ENCODE results near the gene SRPK2.
"Not testable (repeated sequence)": the region's sequence is repeated elsewhere in the genome, so short reads cannot be mapped to it uniquely, and the experiment has no call there.

SRPK2 gene

DNA sequence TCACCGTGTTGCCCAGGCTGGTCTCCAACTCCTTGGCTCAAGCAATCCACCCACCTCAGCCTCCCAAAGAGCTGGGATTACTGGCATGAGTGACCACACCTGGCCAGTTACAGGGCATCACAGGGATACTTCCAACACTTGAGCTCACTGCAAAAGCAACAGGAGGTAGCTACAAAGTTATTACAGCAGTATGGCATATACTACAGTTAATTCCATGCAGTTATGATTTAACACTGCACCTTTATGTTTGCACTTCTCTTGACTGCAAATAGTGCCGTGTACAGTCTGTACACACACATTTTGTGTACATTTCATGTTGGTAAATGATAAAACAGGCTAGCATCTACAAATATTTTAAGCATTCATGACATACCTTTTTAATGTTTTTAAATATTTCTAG is 21.3 kb downstream of the SRPK2 start:
- Histone ChIP-seq H3K27me3 (ENCODE audit: control insufficient read depth, insufficient read depth, low read length) (no peaks in the 10 kb centered on the region), H3K9ac (ENCODE audit: low read length) (no peak overlapping the region), H3K4me3 (ENCODE audit: low read length) (no peak overlapping the region), H3K36me3 (ENCODE audit: control insufficient read depth, low read depth, low read length) (no peaks in the 10 kb centered on the region), H3K9me3 (ENCODE audit: control insufficient read depth, low read depth, low read length) (no peaks in the 10 kb centered on the region), H3K27ac (ENCODE audit: low read length) (no peak overlapping the region), H3K4me1 (ENCODE audit: control insufficient read depth, low read depth, low read length) (peaks cover 4% of the 10 kb centered on the region)

DNA sequence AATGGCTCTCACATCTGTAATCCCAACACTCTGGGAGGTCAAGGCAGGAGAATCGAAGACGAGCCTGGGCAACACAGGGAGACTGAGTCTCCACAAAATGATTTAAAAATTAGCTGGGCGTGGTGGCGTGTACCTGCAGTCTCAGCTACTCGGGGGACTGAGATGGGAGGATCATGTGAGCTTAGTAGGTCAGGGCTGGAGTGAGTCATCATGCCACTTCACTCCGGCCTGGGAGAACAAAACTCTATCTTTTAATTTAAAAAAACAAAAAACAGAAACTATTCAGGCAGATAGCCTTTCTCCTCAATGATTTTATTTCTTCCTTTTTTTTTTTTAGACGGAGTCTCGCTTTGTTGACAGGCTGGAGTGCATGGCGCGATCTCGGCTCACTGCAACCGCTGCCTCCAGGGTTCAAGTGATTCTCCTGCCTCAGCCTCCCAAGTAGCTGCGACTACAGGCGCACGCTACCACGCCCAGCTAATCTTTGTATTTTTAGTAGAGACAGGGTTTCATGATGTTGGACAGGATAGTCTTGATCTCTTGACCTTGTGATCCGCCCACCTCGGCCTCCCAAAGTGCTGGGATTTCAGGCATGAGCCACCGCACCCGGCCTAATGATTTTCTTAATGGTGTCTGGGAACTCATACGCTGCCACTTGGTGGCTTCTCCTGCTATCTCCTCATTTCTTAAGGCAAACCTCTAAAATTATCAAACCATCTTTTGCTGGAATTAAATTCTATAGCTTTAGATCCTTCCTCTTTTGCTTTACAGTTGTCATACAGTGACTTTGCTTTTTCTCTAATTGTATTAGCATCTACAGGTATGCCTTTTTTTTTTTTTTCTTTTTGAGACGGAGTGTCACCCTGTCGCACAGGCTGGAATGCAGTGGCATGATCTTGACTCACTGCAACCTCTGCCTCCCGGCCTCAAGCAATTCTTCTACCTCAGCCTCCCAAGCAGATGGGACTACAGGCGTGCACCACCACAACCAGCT is 22.9 kb downstream of the SRPK2 start:
- Histone ChIP-seq H3K4me3 (ENCODE audit: low read length) (no peak overlapping the region), H3K4me1 (ENCODE audit: control insufficient read depth, low read depth, low read length) (peaks cover 4% of the 10 kb centered on the region), H3K9me3 (ENCODE audit: control insufficient read depth, low read depth, low read length) (no peaks in the 10 kb centered on the region), H3K9ac (ENCODE audit: low read length) (no peak overlapping the region), H3K27ac (ENCODE audit: low read length) (no peak overlapping the region), H3K27me3 (ENCODE audit: control insufficient read depth, insufficient read depth, low read length) (no peaks in the 10 kb centered on the region), H3K36me3 (ENCODE audit: control insufficient read depth, low read depth, low read length) (no peaks in the 10 kb centered on the region)

DNA sequence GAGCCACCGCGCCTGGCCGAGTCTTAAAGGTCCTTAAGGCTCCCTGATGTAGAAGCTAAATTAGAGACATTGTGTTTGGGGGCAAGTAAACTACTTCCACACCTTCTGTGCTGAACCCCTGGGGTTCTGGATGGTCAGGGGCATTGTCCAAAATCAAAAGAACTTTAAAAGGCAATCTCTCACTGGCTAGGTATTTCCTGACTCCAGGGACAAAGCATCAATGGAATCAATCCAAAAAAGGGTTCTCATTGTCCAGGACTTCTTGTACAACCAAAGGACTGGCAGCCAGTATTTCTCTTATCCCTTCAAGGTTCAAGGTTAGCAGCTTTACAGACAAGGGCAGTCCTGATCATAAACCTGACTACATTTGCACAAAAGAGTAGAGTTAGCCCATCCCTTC is 24.0 kb downstream of the SRPK2 start:
- no peak overlapping the region for H3K27ac ChIP-seq (ENCODE audit: low read length)
- no peak overlapping the region for H3K9ac ChIP-seq (ENCODE audit: low read length)
- H3K27me3 ChIP-seq (ENCODE audit: control insufficient read depth, insufficient read depth, low read length), result no peaks in the 10 kb centered on the region
- H3K4me3 ChIP-seq (ENCODE audit: low read length), result no peak overlapping the region
- no peaks in the 10 kb centered on the region for H3K9me3 ChIP-seq (ENCODE audit: control insufficient read depth, low read depth, low read length)
- no peaks in the 10 kb centered on the region for H3K36me3 ChIP-seq (ENCODE audit: control insufficient read depth, low read depth, low read length)
- H3K4me1 ChIP-seq (ENCODE audit: control insufficient read depth, low read depth, low read length), result peaks cover 4% of the 10 kb centered on the region

- not testable (repeated sequence) for H3K9ac ChIP-seq (ENCODE audit: low read length); H3K4me3 ChIP-seq (ENCODE audit: low read length)
These were observed 25.1 kb downstream of the SRPK2 start for GRCh38 chr7:105363657-105364056.

GRCh38 chr7:105362685-105363084 is 26.0 kb downstream of the SRPK2 start:
- not testable (repeated sequence) for H3K36me3 ChIP-seq (ENCODE audit: control insufficient read depth, low read depth, low read length); H3K27me3 ChIP-seq (ENCODE audit: control insufficient read depth, insufficient read depth, low read length); H3K4me3 ChIP-seq (ENCODE audit: low read length)

More at GRCh38 chr7:105363657-105364056, 25.1 kb downstream of the SRPK2 start:
- H3K27me3 ChIP-seq (ENCODE audit: control insufficient read depth, insufficient read depth, low read length); H3K27ac ChIP-seq (ENCODE audit: low read length); H3K4me1 ChIP-seq (ENCODE audit: control insufficient read depth, low read depth, low read length); H3K36me3 ChIP-seq (ENCODE audit: control insufficient read depth, low read depth, low read length); H3K9me3 ChIP-seq (ENCODE audit: control insufficient read depth, low read depth, low read length): not testable (repeated sequence)

DNA sequence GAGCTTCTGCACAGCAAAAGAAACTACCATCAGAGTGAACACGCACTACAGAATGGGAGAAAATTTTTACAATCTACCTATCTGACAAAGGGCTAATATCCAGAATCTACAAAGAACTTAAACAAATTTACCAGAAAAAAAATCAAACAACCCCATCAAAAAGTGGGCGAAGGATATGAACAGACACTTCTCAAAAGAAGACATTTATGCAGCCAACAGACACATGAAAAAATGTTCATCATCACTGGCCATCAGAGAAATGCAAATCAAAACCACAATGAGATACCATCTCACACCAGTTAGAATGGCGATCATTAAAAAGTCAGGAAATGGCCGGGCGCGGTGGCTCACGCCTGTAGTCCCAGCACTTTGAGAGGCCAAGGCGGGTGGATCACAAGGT is 26.7 kb downstream of the SRPK2 start:
- not testable (repeated sequence) for H3K27me3 ChIP-seq (ENCODE audit: control insufficient read depth, insufficient read depth, low read length); H3K9me3 ChIP-seq (ENCODE audit: control insufficient read depth, low read depth, low read length); H3K9ac ChIP-seq (ENCODE audit: low read length); H3K36me3 ChIP-seq (ENCODE audit: control insufficient read depth, low read depth, low read length); H3K27ac ChIP-seq (ENCODE audit: low read length); H3K4me3 ChIP-seq (ENCODE audit: low read length)
- H3K4me1 ChIP-seq (ENCODE audit: control insufficient read depth, low read depth, low read length), result peaks cover 10% of the 10 kb centered on the region

More at GRCh38 chr7:105362685-105363084, 26.0 kb downstream of the SRPK2 start:
- not testable (repeated sequence) for H3K9me3 ChIP-seq (ENCODE audit: control insufficient read depth, low read depth, low read length); H3K27ac ChIP-seq (ENCODE audit: low read length); H3K9ac ChIP-seq (ENCODE audit: low read length)
- peaks cover 10% of the 10 kb centered on the region for H3K4me1 ChIP-seq (ENCODE audit: control insufficient read depth, low read depth, low read length)

- not testable (repeated sequence) for H3K9ac ChIP-seq (ENCODE audit: low read length); H3K27ac ChIP-seq (ENCODE audit: low read length); H3K9me3 ChIP-seq (ENCODE audit: control insufficient read depth, low read depth, low read length); H3K4me3 ChIP-seq (ENCODE audit: low read length); H3K36me3 ChIP-seq (ENCODE audit: control insufficient read depth, low read depth, low read length); H3K27me3 ChIP-seq (ENCODE audit: control insufficient read depth, insufficient read depth, low read length)
- peaks cover 10% of the 10 kb centered on the region for H3K4me1 ChIP-seq (ENCODE audit: control insufficient read depth, low read depth, low read length)
These were observed 28.6 kb downstream of the SRPK2 start for GRCh38 chr7:105360149-105360548.

DNA sequence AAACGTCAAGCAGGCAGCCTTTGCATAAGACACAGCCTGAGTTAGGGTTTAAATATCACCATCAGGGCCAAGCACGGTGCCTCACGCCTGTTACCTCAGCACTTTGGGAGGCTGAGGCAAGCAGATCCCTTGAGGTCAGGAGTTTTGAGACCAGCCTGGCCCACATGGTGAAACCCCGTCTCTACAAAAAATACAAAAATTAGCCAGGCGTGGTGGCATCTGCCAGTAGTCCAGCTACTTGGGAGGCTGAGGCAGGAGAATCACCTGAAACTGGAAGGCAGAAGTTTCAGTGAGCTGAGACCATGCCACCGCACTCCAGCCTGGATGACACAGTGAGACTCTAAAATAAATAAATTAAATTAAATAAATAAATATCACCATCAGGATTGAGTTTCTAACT is 33.0 kb downstream of the SRPK2 start:
- H3K27me3 ChIP-seq (ENCODE audit: control insufficient read depth, insufficient read depth, low read length), result no peaks in the 10 kb centered on the region
- no peak overlapping the region for H3K9ac ChIP-seq (ENCODE audit: low read length)
- no peak overlapping the region for H3K27ac ChIP-seq (ENCODE audit: low read length)
- H3K36me3 ChIP-seq (ENCODE audit: control insufficient read depth, low read depth, low read length), result no peaks in the 10 kb centered on the region
- peaks cover 6% of the 10 kb centered on the region for H3K4me1 ChIP-seq (ENCODE audit: control insufficient read depth, low read depth, low read length)
- no peaks in the 10 kb centered on the region for H3K9me3 ChIP-seq (ENCODE audit: control insufficient read depth, low read depth, low read length)
- no peak overlapping the region for H3K4me3 ChIP-seq (ENCODE audit: low read length)

GRCh38 chr7:105354383-105354782 is 34.3 kb downstream of the SRPK2 start:
- Histone ChIP-seq H3K4me1 (ENCODE audit: control insufficient read depth, low read depth, low read length) (peaks cover 6% of the 10 kb centered on the region), H3K36me3 (ENCODE audit: control insufficient read depth, low read depth, low read length) (no peaks in the 10 kb centered on the region), H3K4me3 (ENCODE audit: low read length) (no peak overlapping the region), H3K27ac (ENCODE audit: low read length) (no peak overlapping the region), H3K9me3 (ENCODE audit: control insufficient read depth, low read depth, low read length) (no peaks in the 10 kb centered on the region), H3K27me3 (ENCODE audit: control insufficient read depth, insufficient read depth, low read length) (no peaks in the 10 kb centered on the region), H3K9ac (ENCODE audit: low read length) (no peak overlapping the region)

DNA sequence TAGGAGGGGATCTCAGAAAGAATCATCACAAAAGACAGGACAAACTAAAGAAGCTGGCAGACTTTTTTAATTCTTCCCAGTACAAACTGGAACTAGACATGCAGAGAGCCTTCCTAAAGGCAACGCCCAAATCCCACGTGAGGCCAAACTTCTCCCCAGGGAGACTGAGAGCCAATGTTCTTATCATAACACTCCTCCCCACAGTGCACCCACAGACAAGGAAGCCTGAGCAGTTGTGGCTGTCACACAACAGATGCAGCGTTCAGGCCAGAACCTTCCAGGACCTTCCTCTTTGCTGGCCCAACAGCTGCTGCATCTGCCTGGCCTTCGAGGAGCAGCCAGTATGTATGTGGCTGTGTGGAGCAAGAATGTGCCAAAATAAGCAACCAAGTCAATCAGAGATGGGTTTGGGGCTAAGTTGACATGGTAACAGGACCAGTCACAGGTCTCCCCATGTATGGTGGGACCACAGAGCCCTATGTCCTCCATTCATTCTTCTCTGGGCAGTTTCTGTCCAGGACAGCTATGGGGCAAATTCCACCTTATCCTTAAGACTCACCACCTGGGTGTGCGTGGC is 34.9 kb downstream of the SRPK2 start:
- Histone ChIP-seq H3K9ac (ENCODE audit: low read length) (no peak overlapping the region), H3K9me3 (ENCODE audit: control insufficient read depth, low read depth, low read length) (no peaks in the 10 kb centered on the region), H3K27me3 (ENCODE audit: control insufficient read depth, insufficient read depth, low read length) (no peaks in the 10 kb centered on the region), H3K36me3 (ENCODE audit: control insufficient read depth, low read depth, low read length) (no peaks in the 10 kb centered on the region), H3K4me3 (ENCODE audit: low read length) (no peak overlapping the region), H3K4me1 (ENCODE audit: control insufficient read depth, low read depth, low read length) (peaks cover 5% of the 10 kb centered on the region), H3K27ac (ENCODE audit: low read length) (no peak overlapping the region)

DNA sequence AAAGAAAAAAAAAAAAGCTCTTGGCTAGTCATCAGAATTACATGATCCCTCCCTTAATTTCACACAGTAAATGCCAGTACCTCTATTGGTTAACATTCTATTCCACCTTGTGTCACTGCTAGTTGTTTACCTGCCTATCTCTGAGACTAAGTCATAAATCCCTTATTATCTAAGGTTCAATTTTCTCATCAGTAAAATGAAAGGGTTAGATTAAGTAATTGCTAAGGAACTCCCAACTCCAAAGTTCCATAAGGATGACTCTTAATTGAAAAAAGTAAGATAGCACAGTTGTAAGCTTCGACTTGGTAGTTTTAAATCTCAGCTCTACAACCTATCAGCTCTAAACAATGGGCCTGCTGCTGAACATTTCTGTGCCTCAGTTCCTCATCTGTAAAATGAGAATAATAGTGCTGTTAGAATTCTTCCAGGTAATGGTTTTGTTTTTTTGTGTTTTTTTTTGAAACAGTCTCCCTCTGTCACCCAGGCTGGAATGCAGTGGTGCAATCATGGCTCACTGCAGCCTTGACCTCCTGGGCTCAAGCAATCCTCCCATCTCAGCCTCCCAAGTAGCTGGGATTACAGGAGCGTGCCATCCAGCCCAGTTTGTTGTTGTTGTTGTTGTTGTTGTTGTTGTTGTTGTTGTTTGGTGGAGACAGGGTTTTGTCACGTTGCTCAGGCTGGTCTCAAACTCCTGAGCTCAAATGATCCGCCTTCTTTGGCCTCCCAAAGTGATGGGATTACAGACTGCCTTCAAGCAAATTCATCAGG is 35.6 kb downstream of the SRPK2 start:
- Histone ChIP-seq H3K9me3 (ENCODE audit: control insufficient read depth, low read depth, low read length) (no peaks in the 10 kb centered on the region), H3K4me3 (ENCODE audit: low read length) (no peak overlapping the region), H3K27me3 (ENCODE audit: control insufficient read depth, insufficient read depth, low read length) (no peaks in the 10 kb centered on the region), H3K4me1 (ENCODE audit: control insufficient read depth, low read depth, low read length) (no peaks in the 10 kb centered on the region), H3K27ac (ENCODE audit: low read length) (no peak overlapping the region), H3K9ac (ENCODE audit: low read length) (no peak overlapping the region), H3K36me3 (ENCODE audit: control insufficient read depth, low read depth, low read length) (no peaks in the 10 kb centered on the region)

All from iPS-18a (cell line).